Renal cortical epithelial cell (primary cell): ENCODE measurements around the gene DNTTIP2. TPM values are rescaled to one million over a fixed set of nuclear protein-coding genes. Genes with fewer than 3 reads are reported as not detected.
"Not testable (repeated sequence)": the region's sequence is repeated elsewhere in the genome, so short reads cannot be mapped to it uniquely, and the experiment has no call there.

Experiments used
- DNase-seq: peaks from one replicate; pipeline ENCODE4 v3.0.0-alpha.2; 2011; ENCODE audit warnings: low read depth
- total RNA-seq: library from RNA; depleted of rRNA; stranded (reverse); fragments of >200 nt; gene quantifications from 2 replicates; pipeline ENCODE4 v1.2.3, GENCODE V29; 2014

Gene DNTTIP2, protein sequence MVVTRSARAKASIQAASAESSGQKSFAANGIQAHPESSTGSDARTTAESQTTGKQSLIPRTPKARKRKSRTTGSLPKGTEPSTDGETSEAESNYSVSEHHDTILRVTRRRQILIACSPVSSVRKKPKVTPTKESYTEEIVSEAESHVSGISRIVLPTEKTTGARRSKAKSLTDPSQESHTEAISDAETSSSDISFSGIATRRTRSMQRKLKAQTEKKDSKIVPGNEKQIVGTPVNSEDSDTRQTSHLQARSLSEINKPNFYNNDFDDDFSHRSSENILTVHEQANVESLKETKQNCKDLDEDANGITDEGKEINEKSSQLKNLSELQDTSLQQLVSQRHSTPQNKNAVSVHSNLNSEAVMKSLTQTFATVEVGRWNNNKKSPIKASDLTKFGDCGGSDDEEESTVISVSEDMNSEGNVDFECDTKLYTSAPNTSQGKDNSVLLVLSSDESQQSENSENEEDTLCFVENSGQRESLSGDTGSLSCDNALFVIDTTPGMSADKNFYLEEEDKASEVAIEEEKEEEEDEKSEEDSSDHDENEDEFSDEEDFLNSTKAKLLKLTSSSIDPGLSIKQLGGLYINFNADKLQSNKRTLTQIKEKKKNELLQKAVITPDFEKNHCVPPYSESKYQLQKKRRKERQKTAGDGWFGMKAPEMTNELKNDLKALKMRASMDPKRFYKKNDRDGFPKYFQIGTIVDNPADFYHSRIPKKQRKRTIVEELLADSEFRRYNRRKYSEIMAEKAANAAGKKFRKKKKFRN
- 48.6 and 51.7 TPM in 2 replicates for total RNA-seq

DNA sequence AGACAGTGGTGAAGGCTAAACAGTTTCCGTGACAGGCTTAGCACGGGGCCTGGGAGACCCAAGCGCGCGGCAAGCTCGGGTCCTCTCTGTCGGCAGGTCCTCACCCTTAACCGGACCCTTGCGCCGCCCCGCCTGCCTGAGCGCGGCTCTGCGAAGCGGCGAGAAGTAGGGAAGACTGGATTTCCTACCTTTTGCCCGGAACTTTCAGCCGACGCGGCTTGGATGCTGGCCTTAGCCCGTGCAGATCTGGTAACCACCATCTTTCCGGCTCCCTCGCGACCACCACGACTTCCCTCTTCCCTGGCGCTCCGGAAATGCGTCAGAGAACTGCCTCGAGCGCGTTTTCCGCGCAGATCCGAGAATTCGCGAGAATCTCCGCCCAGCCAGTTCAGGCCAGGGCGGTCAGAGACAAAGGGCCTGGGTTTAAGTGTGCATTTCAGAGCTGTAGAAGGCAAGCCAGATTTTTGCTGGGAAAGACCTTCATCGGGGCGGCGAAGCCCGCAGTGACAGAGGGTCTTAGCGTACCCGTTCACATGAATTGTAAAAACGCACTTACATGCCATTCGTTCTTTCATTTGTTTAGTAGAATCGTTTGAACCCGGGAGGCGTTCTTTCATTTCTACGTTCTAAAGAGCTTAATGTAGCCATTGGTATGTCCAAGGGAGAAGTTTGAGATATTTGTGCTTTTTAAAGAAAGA is at the start of gene DNTTIP2:
TSS of gene DNTTIP2 (minus strand) at position 318 of the 698 bp plus-strand sequence. CDS start at position 260, 58 bp downstream.
- DNase-seq = peak; percentile 78

DNA sequence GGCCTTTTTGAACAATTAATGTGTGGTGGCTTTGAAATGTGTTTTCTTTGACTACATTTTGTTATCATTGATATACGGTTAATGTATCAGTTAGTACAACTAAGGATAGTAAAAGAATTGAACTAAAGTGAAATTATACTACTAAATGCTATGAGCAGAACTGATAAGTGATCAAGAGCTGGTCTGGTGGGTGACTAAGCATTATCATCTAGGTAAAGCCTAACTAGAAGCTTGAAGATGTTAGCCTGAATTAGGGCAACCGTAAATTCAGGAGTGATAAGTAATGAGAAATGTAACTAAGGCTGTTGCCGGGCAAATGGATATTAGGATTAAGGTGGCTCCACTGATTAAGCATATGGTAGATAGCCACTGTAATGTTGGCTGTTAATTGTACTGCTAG is 46.2 kb upstream of the DNTTIP2 start:
- no peak for DNase-seq

DNA sequence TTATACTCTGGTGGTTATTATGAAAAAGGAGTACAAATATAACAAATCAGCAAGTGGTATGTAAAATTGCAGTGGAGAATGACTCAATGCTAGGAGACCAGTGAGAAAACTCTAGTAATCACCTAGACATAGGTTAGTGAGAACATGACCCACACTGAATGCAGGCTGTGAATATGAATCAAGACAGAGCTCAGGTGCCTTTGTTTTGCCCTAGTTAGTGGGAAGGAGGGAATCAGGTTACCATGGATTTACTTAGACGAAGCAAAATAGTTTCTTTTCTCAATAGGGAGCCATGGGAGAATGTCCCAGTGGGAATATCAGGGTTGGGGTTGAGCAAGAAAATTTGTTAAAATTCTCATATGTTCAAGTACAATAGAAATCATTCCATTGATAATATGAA is 40.8 kb upstream of the DNTTIP2 start:
- DNase-seq = no peak

DNA sequence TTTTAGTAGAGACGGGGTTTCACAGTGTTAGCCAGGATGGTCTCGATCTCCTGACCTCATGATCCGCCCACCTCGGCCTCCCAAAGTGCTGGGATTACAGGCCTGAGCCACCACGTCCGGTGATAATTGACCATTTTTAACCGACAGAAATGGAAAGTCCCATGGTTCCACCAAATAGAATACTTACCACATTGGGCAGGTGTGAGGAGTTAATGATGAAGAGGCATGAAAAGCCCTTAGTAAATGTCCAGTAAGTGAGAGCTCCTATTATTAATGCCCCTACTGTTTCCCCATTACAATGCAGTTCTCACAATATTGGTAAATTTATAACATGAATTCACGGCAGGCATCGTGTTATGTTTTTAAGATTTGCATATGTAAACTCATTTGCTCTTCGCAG is 38.3 kb upstream of the DNTTIP2 start:
- no peak for DNase-seq

DNA sequence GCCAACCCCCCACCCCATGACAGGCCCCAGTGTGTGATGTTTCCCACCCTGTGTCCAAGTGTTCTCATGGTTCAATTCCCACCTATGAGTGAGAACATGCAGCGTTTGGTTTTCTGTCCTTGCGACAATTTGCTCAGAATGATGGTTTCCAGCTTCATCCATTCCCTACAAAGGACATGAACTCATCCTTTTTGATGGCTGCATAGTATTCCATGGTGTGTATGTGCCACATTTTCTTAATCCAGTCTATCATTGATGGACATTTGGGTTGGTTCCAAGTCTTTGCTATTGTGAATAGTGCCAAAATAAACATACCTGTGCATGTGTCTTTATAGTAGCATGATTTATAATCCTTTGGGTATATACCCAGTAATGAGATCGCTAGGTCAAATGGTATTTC is 31.9 kb upstream of the DNTTIP2 start:
- DNase-seq = not testable (repeated sequence)

DNA sequence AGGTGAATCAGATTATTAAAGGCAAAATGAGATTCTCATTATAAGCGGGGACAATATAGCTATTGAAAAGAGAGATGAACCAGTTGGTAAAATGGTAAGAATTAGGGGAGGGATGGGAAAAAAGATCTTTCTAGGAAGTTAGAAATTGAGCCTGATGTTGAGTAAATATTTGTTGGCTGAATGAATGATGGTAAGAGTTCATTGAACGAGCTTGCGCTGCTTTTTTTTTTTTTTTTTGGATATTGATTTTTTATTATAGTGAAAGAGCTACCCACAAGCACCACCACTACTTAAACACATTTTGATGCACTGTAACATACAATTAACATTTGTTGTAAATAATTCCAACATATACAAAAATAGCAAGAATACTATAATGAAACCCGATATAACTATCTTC is 31.3 kb upstream of the DNTTIP2 start:
- DNase-seq = no peak

DNA sequence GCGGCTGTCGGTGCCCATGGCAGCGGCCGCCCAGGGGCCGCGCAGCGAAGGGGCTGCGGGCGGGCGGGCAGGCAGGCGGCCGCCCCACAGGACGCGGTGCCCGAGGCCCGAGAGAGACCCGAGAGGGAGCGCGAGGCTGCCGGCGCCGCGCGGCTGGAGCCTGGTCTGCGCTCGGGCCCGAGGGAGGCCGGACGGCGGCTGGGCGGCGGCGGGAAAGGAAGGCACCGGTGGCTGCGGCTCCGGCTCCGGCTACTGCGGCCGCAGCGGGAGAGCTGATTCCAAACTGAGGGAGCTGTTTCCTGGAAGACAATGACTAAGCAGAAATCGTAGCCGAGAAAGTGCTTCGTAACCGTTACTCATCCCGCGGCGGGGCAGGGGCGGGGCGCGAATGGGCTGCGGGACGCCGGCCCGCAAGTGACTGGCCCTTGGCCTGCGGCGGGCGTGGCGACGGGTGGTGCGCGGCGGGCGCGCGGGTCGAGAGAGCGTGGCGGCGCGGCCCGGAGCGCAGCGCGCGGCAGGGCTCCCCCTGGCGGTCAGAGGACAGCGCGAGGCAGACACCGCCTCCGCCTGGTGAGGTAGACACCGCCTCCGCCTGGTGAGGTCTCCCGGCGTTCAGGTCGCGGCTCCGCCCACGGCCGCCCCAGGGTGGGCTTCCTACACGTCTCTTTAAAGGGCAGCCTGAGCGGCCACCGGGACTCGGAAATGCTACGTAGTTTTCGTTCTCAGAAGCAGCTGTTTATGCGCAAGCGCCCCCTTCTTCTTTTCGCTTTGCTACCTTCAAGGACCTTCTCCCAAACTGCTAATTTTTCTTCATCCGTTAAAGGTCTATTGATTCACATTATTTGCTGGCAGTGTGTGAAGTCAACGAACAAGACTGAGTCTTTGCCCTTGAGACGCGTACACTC is 30.4 kb upstream of the DNTTIP2 start, which contains the start of gene GCLM:
TSS of gene GCLM (minus strand) at position 285 of the 905 bp plus-strand sequence. CDS start at position 18, 267 bp downstream.
- DNase-seq = peak; percentile 86

DNA sequence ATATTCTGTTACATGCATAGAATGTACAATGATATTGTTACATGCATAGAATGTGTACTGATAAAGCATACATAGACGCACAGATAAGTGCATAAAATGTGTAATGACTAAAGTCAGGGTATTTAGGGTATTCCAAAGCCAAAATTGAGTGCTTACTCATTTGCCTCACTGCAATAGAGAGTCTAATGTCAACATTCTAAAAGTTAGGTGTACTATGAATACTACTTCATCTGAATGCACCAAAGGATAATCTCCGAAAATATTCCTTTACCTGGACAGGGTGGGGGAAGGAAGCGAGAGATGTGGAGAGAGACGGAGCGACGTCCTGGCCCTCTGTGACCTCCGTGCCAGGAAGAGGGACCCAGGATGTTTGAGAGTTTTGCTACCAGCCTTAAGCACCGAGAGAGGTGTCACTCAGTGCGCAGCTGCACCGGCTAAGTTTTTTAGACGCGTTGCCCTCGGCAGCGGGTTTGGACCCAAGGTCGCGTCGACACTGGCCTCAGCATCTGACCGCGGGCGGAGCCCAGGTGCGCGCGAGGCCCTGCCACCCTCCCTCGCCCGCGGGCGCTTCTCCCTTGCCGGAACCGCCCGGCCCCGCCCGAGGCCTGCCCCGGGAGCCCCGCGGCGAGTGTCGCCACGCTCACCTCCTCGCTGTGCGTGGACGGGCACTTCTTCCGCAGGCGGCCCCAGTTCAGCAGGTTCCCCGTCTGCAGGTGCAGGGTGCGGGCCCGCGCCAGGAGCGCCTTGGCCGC is 29.6 kb upstream of the DNTTIP2 start:
- DNase-seq = no peak

DNA sequence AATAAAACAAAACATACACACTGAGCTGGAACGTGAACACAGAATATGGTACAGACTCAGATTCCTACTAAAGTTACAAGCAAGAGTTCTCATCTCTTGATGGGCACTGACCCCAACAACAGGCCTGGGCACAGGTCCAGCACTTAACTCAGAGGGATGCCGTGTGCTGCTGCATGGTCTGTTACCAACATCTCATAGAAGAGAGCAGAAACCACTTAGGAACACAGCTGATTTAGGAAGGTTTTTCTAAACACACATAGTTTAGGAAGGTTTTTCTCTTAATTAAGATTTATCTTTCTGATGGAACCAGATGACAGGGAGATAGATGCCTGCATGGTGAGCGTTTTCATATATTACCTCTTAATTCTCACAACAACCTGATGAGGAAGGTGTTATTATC is 28.7 kb upstream of the DNTTIP2 start:
- DNase-seq = peak; percentile 67

DNA sequence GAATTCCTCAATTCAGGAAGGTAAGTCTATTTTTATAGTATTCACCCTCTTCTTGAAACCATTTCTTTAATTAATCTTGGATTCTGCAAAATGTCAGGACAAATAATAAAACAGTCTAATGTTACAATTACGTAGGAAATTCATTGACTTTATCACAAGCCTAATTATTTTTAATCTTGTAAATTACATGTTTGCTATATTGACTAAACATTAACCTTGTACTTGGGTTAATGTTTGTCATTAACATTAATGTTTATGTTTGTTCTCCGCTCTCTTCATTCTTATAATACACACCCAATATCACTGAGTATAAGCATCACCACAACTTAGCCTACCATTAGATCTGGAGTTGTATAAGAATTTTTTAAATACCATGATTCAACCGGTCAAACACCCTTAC is 27.5 kb upstream of the DNTTIP2 start:
- DNase-seq = peak; percentile 8

DNA sequence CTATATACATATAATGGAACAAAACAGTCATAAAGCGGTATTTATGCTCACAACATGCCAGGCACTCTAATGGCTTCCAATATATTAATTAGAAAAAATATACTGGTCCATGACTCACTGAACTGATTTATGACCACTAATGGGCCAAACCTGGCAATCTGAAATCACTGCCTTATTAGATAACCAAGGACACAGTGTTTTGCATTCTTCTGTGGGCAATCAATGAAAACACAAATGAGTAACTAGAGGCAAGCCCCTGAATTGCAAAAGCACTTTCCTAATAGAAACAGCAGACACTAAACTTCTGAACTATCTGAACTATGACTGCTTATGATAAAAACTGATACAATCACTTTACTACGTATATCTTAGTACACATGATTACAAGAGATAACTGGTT is 26.7 kb upstream of the DNTTIP2 start:
- peak; percentile 90 for DNase-seq

DNA sequence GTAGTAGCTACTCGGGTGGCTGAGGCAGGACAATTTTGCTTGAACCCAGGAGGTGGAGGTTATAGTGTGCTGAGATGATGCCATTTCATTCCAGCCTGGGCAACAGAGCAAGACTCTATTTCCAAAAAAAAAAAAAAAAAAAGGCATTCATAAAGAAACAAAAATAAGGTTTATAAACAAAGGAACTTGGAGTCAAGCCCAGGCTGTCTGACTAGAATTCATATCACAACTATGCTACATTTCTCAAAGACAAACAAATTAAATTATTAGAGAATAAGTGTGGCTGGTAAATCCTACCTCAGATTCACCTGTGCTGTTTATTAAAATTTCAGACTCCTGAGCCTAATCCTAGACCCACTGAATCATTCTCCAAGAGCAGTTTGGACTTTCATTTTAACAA is 26.0 kb upstream of the DNTTIP2 start:
- no peak for DNase-seq

DNA sequence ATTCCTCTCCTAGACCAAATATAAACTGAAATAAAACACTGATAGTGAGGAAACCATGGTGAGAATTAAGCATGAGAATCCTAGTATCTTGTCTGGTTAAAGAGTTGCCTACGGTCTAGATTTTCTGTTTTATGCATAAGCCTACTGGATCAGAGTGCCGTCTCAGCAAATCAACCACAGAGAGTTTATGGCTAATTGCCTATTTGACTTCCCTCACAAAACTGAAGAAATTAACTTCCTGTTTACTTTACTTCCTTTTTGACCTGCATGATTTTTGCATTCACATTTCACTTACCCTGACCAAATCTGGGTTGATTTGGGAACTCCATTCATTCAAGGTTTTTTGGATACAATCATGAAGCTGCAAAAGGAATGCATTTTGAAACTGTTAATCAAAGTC is 25.2 kb upstream of the DNTTIP2 start:
- peak; percentile 35 for DNase-seq

DNA sequence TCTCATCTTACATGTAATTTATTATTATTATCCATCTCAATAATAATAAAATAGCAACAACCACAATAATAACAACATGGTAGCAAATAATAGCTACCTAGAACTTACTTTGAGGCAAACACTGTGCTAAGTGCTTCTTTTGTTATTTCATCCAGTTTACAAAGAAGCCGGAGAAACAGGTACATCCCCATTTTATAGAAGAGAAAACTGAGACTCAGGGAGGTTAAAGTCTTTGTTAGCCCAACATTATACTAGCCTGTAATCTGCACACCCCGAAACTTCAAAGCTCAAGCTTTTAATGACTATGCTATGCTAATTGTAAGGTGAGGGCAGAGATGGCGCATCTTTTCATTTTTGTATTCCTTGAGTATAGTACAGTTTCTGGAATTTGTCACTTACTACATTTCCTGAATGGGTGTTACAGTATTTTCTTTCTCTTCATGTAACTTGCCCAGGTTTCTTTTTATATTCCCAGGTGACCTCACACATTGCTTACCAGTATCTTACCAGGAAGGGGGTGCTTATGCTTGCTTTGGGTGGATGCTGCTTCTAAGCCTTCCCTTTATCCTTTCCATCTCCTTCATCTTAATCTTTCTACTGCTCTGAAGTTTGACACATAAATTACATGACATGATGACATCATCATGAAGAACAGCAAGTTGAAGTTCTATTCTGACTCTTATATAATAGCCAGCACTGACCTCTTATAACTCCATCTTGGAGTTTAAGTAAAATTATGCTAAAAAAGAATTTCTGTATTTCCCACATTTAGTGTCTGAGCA is 21.9 kb upstream of the DNTTIP2 start:
- DNase-seq = no peak

DNA sequence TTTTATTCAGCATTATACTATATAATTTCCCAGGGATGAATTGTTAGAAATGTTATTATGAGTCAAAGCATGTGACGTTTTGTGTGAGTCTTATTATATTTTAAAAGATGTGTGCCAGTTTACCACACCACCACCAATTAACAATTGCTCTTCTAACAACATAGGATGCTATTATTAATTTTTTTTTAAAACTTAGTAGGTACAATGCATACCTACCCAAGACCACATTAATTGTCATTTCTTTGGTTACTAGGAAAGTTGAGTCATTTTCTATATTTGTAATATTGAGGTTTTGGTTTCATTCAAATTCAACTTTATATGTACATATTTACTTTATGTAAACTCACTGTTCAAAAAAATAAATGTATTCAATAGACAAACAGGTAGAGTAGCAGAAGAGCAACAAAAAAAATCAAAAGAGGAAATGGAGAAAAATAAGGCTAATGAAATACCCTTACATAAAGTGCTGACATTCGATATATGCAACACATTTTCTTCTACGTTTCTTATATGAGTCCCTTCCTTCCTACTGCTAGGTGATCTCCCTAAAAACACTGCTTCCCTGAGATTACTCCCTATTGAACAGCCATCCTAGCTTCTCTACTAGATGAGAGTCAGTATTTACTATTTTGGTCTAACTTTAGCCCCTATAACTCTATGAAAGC is 20.7 kb upstream of the DNTTIP2 start:
- no peak for DNase-seq

DNA sequence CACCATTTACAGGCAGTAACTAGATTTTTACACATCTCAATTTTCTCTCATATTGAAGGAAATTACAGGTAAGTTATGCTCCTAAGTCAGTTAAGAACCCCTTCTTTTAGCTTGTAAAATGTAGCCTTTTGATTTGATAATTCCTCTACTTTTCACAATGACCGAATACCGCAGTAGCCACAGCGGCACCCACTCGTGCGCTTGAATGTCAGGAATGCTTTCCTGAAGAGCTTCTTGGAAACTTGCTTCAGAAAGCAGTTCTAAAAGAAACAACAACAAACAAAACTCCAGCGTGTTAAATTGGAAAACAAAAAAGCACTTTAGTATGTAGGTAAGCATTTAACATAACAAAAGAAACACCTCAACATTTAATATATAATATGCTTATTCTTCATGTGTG is 9.9 kb upstream of the DNTTIP2 start:
- DNase-seq = no peak

DNA sequence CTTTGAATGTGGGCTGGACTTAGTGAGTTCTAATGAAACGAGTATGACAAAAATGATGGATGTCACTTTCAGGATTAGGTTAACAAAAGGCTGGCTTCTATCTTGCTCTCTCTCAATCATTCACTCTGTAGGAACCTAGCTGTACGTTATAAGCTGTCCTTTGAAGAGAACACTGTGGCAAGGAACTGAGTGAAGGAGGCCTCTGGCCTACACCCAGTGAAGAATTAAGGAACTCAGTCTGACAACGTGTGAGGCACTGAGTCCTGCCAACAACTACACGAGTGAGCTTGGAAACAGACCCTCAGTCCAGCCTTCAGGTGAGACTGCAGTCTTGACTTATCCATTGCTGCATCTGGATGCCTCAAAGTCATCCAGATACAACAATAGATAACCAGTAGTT is 3.3 kb upstream of the DNTTIP2 start:
- no peak for DNase-seq

DNA sequence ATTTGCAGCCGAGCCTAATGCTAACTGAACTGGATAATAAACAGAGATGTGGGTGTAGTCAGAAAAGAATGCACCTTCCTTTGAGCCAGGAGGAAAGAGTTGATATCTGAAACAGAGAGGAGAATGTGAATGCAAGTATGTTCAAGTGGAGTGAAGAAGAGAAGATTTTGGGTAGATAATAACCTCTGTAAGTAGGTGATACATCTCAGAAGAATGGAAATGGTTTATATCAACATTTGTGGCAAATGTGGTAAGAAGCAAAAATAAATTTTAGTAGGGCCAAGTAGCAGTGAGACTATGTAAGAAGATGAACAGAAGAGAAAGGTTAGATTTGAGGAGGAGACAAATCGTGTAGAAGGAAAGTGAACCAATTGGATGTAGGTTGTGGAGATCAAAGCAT is 1.7 kb upstream of the DNTTIP2 start:
- DNase-seq = no peak

DNA sequence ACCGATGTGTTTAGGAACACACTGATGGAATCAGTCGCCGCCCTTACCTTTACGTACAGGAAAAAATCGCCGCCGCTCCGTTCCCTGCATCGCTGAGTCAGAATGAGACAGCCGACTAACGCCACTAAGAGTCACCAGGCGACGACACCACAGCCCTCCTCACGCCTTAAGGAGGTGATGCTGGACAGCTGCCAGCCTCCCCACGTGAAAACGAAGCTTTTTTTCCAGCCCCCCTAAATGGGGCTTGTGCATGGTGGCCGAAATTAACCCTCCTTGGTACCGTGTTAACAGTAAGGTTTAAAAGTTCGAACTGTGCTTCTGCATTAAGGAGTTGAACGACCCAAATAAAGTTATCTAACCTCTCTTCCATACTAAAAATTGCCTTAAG is 511 bp downstream of the DNTTIP2 start:
- peak; percentile 21 for DNase-seq
